Thyroid gland (tissue), 4 donors: Measurements from ENCODE around the gene SETD3.
A peak's percentile ranks its signal among the peaks of the same experiment; 100 is the strongest.

Experiments
- CTCF ChIP-seq, 6 experiments: fragments of 200-600 bp in 3 of 6; fragments of 450-650 bp in 3 of 6; sonication (generic) in 3 of 6; IDR thresholded peaks; one replicate each; pipeline ENCODE4 v1.5.1; 2016 to 2019; ENCODE audit warnings: antibody characterized with exemption in 6 of 6, mild to moderate bottlenecking in 2 of 6, inconsistent platforms in 1 of 6, moderate library complexity in 1 of 6
- POLR2A ChIP-seq, 2 donors: fragments of 450-650 bp; IDR thresholded peaks; one replicate each; pipeline ENCODE4 v1.6.1; 2017; ENCODE audit warnings: antibody characterized with exemption in 2 of 2, mild to moderate bottlenecking in 2 of 2, moderate library complexity in 1 of 2

GRCh38 chr14:99524804-99525698 lies 44.4 kb upstream of the SETD3 start:
- TF ChIP-seq CTCF (IDR thresholded peaks at IDR 0.05) (peak in 1 of 6 experiments; percentile 8), POLR2A (IDR thresholded peaks at IDR 0.05) (no peak)
